ENCODE data around the gene PIK3AP1. TPM values are rescaled to one million over a fixed set of nuclear protein-coding genes. Genes with fewer than 3 reads are reported as not detected.
A peak's percentile ranks its signal among the peaks of the same experiment; 100 is the strongest.

Gene PIK3AP1
- total RNA-seq, 1 donor from 2014 or later: 4.2 TPM

DNA sequence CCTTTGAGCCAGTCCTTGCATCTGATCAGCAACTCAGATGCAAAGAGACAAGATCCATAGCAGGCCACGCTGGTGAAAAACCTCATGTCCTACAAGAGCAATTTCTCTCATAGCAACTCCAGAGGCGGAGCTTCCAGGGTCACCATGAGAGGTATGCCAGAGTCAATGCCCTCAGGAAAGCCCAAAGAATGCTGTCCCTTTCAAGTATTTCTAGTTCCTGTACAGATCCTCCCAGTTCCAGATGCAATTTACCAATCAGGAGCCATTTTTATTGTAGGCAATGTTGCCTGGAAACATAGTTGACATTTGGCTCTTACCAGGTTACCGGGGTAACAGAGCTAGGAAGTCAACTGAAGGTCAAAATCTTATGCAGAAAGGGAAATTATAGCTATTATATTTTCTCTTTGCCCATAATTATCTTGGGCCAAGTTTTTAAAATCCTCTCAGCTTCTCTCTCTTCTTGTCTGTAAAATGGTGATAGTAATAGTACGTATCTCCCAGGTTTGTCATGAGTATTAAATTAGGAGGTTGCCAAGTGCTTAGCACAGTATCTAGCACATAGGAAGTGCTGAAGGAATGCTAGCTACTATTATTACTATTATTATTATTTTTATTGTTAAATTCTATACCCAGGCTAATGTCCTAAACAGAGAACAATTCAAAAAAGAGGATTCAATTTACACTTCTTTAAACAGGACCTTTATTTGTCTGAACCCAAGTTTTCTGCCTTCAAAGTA lies 87.2 kb downstream of the PIK3AP1 start:
- no peak for DNase-seq (ENCODE audit: low read depth)
- no peak overlapping the region for H3K4me3 ChIP-seq (ENCODE audit: low read depth, low read length)
- TF ChIP-seq, protein P1, sequence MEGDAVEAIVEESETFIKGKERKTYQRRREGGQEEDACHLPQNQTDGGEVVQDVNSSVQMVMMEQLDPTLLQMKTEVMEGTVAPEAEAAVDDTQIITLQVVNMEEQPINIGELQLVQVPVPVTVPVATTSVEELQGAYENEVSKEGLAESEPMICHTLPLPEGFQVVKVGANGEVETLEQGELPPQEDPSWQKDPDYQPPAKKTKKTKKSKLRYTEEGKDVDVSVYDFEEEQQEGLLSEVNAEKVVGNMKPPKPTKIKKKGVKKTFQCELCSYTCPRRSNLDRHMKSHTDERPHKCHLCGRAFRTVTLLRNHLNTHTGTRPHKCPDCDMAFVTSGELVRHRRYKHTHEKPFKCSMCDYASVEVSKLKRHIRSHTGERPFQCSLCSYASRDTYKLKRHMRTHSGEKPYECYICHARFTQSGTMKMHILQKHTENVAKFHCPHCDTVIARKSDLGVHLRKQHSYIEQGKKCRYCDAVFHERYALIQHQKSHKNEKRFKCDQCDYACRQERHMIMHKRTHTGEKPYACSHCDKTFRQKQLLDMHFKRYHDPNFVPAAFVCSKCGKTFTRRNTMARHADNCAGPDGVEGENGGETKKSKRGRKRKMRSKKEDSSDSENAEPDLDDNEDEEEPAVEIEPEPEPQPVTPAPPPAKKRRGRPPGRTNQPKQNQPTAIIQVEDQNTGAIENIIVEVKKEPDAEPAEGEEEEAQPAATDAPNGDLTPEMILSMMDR (conservative IDR thresholded peaks at IDR 0.05; ENCODE audit: low read depth, low read length): no peak

DNA sequence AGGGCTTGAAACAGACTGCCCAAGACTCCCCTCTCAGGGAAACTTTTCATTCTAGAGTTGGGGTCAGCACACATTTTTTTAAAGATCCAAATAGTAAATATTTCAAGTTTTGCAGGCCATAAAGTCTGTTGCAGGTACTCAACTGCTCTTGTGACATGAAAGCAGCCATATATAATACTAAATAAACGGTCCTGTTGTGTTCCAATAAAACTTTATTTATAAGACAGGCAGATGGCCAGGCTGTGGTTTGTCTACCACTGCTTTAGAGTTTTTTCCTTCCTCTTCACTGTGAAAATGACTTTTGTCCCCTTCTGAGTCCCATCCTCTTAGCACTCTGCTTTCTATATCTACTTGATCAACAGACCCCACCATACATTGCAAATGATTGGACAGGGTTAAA lies 93.0 kb downstream of the PIK3AP1 start:
- DNase-seq (ENCODE audit: low read depth): no peak
- no peak overlapping the region for H3K4me3 ChIP-seq (ENCODE audit: low read depth, low read length)
- TF ChIP-seq, protein P1 (conservative IDR thresholded peaks at IDR 0.05; ENCODE audit: low read depth, low read length): no peak

DNA sequence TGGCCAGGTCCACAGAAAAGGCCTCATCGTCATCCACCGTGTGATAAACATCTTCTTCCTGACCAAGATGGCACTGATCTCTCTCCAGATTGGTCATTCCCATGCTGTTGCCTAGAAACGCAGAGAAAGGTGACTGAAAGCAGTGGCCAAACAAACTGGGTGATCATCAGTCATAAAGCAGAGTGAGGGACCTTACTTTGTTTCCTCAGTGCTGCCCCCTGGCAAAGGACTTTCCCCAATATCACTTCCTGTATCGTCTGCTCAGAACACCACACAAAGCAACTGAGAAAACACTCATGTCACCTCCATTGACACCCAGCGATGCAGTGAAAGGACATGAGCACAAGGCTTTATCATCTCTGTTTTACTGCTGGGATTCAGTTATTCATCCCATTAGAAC lies 93.5 kb downstream of the PIK3AP1 start:
- TF ChIP-seq, protein P1 (conservative IDR thresholded peaks at IDR 0.05; ENCODE audit: low read depth, low read length): peak; percentile 31
- H3K4me3 ChIP-seq (ENCODE audit: low read depth, low read length): no peak overlapping the region
- no peak for DNase-seq (ENCODE audit: low read depth)

DNA sequence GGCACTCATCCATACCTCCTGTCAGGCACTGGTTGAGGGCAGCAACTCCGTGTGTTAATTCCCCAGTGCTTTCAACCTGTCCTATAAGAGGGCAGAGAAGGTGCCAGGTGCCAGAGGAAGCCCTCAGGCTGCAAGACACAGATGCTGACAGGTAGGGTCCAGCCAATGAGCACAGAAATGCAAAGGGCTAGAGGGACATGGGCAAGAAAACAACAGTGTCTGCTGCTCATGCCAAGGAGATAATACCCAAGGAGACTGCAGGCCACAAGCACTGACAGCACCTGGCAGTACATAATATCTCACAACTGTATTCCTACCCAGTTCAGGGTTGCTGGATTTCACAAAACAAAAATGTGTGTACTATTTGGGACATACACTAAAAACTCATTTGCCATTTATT lies 95.1 kb downstream of the PIK3AP1 start:
- TF ChIP-seq, protein P1 (conservative IDR thresholded peaks at IDR 0.05; ENCODE audit: low read depth, low read length): no peak

DNA sequence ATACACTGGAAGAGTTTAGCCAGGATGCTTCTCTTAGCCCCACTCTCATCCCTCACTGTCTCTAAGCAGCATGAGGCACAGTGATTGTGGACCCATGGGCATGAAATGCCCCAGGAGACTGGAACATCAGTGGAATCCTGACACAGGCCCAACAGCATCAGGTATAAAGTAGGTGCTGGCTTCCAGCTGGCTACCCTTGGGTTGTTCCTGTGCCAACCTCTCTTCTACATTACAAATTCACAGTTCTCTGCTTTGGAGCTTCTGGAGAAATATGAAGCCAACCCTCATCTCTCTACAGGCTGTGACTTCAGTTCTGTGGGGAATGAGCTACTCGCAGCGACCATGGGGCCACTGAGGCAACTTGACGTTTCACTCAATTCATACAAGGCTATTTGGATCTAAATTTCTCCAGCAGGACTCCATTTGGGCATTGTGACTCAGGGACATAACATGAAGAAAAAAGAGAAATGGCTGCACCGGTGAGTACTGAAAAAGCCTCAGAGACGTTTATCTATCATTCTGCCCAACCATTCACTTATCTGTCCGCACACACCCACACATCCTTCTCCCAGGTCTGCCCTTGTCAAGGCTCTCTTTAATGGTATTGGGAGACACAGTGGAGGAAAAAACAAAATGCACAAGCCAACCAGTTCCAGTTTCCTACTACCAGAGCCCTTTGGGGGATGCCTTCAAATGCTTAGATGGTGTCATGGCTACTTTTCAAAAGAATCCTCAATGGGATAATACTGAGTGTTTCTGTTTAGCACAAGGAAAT lies 98.1 kb downstream of the PIK3AP1 start:
- TF ChIP-seq, protein P1 (conservative IDR thresholded peaks at IDR 0.05; ENCODE audit: low read depth, low read length): no peak
- no peak overlapping the region for H3K4me3 ChIP-seq (ENCODE audit: low read depth, low read length)
- DNase-seq (ENCODE audit: low read depth): no peak

More for the DNA sequence above, 95.1 kb downstream of the PIK3AP1 start:
- DNase-seq (ENCODE audit: low read depth): no peak
- H3K4me3 ChIP-seq (ENCODE audit: low read depth, low read length): no peak overlapping the region

DNA sequence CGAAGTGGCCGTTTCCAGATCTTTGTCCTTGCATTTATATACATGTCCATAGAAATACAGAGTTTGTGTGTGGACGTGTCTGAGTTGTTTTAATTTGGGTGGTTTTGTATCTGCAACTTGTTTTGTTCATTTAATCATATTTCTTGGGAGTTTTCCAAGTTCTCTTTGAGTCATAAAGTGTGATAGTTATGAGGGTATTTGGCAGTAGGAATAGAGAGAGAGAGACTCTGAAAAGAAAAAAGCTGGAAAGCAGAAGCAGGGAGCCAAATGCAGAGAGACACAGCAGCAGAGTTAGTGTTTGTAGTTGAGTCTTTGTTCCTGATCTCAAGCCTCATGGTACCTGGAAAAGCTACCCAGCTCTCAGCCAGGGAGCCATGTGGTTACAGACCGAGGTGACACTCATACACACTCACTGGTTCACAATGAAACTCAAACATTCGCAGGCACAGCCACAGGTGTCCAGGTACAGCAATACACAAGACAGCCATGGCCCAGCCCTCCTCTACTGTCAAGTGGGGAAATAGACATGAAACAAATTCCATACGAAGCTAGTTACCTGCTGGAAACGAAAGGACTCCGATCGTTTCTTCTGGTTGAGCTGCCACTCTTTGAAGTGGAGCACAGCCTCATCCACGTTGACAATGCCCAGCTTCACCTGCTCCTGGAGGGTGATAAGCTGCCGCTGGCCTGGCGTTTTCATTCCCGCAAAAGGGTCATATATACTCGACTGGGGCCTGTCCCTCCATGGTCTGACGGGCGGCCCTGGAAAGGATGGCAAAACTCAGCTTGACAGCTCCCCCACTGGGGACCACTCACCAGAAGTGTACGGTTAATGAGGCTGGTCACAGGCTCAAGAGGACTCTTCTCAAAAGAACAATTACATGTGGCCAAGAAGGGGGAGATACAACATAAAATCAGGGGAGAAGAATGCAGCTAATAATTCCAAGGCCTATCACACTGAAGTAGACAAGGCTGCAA lies 100.2 kb downstream of the PIK3AP1 start:
- DNase-seq (ENCODE audit: low read depth): no peak
- no peak overlapping the region for H3K4me3 ChIP-seq (ENCODE audit: low read depth, low read length)
- TF ChIP-seq, protein P1 (conservative IDR thresholded peaks at IDR 0.05; ENCODE audit: low read depth, low read length): no peak

Measured in epithelial cell of proximal tubule (primary cell).